ENCODE measurements around the gene PRR18.

GRCh38 chr6:166317261-166318212, 9.3 kb upstream of the PRR18 start:
- TF ChIP-seq EP300 (IDR thresholded peaks at IDR 0.05) (no peak), CTCF (IDR thresholded peaks at IDR 0.05) (no peak), POLR2A (IDR thresholded peaks at IDR 0.05) (no peak)
